Endothelial cell of umbilical vein (primary cell): ENCODE measurements around the gene KLF5. TPM values are rescaled to one million over a fixed set of nuclear protein-coding genes. Genes with fewer than 3 reads are reported as not detected.

Source experiments
- BruUV-seq: library from RNA; stranded (reverse); fragments of 400-500 nt; replicated peaks from 2 replicates; lab custom pipeline; 2021; lab: Mats Ljungman, UMichigan
- CTCF ChIA-PET: fragments of 300-600, 350-600 bp; sonication (Branson Sonifier 250); formaldehyde crosslinking; loops from one replicate; lab custom pipeline; 2021; ENCODE audit warnings: antibody characterized with exemption, inconsistent platforms; lab: Charles Lee
- POLR2A ChIA-PET: fragments of 300-600, 350-600 bp; sonication (Branson Sonifier 250); formaldehyde crosslinking; loops from one replicate; lab custom pipeline; 2021; ENCODE audit warnings: antibody characterized with exemption, inconsistent platforms; lab: Charles Lee
- DNase-seq: peaks from one replicate; pipeline ENCODE4 v3.0.0-alpha.2; 2011; ENCODE audit warnings: low read depth, low spot score
- FAIRE-seq: peaks from 2 replicates; lab custom pipeline; 2011; peaks lifted over from hg19 to GRCh38; lab: Jason Lieb, UNC
- H2AFZ ChIP-seq: 2 replicates; pipeline ENCODE4 v1.6.0; 2012; ENCODE audit warnings: low read depth, low read length, control low read depth, inconsistent platforms
- H3K27ac ChIP-seq: 2 replicates; pipeline ENCODE4 v1.5.1; 2011; ENCODE audit warnings: low read depth, mild to moderate bottlenecking, control low read depth, low read length, moderate library complexity; ENCODE audit not compliant: insufficient read depth
- H3K27me3 ChIP-seq, 2 experiments: 2 replicates each; pipeline versions ENCODE4 v1.6.0 to v1.6.1; 2011; ENCODE audit warnings: low read length in 2 of 2, mixed read lengths in 1 of 2; ENCODE audit not compliant: control insufficient read depth in 2 of 2, insufficient read depth in 2 of 2
- H3K36me3 ChIP-seq, 2 experiments: 2 replicates in 1 of 2; 3 replicates in 1 of 2; pipeline ENCODE4 v1.5.1; 2011; ENCODE audit warnings: low read length in 2 of 2, mild to moderate bottlenecking in 1 of 2, moderate library complexity in 1 of 2; ENCODE audit not compliant: control insufficient read depth in 2 of 2, insufficient read depth in 2 of 2; ENCODE audit errors: extremely low read depth in 1 of 2
- H3K4me1 ChIP-seq: 3 replicates; pipeline ENCODE4 v1.5.1; 2011; ENCODE audit warnings: mild to moderate bottlenecking, low read length; ENCODE audit not compliant: control insufficient read depth, insufficient read depth; ENCODE audit errors: extremely low read depth
- H3K4me2 ChIP-seq: 2 replicates; pipeline ENCODE4 v1.6.1; 2011; ENCODE audit warnings: low read length, control low read depth, mixed read lengths; ENCODE audit not compliant: insufficient read depth
- H3K4me3 ChIP-seq, 3 experiments: fragments of 200-600 bp in 1 of 3; sonication (generic), shearing (Covaris generic) in 1 of 3; replicated peaks in 1 of 3; 2 replicates each; pipeline ENCODE4 v1.5.1; 2011 to 2016; ENCODE audit warnings: control low read depth in 3 of 3, low read length in 3 of 3, mild to moderate bottlenecking in 2 of 3, inconsistent platforms in 1 of 3, low read depth in 1 of 3, moderate library complexity in 1 of 3; ENCODE audit not compliant: insufficient read depth in 1 of 3
- H3K79me2 ChIP-seq: 2 replicates; pipeline ENCODE4 v1.6.0; 2012; ENCODE audit warnings: low read length, inconsistent platforms; ENCODE audit not compliant: control insufficient read depth, insufficient read depth
- H3K9ac ChIP-seq: replicated peaks from 2 replicates; pipeline ENCODE3; 2011; ENCODE audit warnings: low read length, control low read depth; ENCODE audit not compliant: insufficient read depth; ENCODE audit errors: extremely low read depth
- H3K9me1 ChIP-seq: replicated peaks from 3 replicates; pipeline ENCODE4 v1.6.0; 2011; ENCODE audit warnings: mild to moderate bottlenecking, low read length; ENCODE audit not compliant: control insufficient read depth, insufficient read depth; ENCODE audit errors: extremely low read depth
- H3K9me3 ChIP-seq: replicated peaks from 2 replicates; pipeline ENCODE4 v1.5.1; 2012; ENCODE audit warnings: low read length, inconsistent platforms; ENCODE audit not compliant: control insufficient read depth, insufficient read depth
- H4K20me1 ChIP-seq: replicated peaks from 2 replicates; pipeline ENCODE3; 2011; ENCODE audit warnings: mild to moderate bottlenecking, low read length; ENCODE audit not compliant: control insufficient read depth, insufficient read depth; ENCODE audit errors: extremely low read depth
- CTCF ChIP-seq, 2 donors: IDR thresholded peaks; 1 replicate in 1 of 2; 2 replicates in 1 of 2; pipeline ENCODE4 v1.5.1; 2011; ENCODE audit warnings: low read length in 2 of 2, mild to moderate bottlenecking in 2 of 2, moderate library complexity in 2 of 2, control low read depth in 1 of 2, inconsistent platforms in 1 of 2, low read depth in 1 of 2; ENCODE audit not compliant: insufficient read depth in 1 of 2; ENCODE audit errors: extremely low read depth in 1 of 2
- EZH2 ChIP-seq: IDR thresholded peaks from 2 replicates; pipeline ENCODE4 v1.6.1; 2012; ENCODE audit warnings: borderline replicate concordance, low read depth, mild to moderate bottlenecking, moderate library complexity, low read length, inconsistent platforms; ENCODE audit not compliant: severe bottlenecking
- FOS ChIP-seq: IDR thresholded peaks from 2 replicates; pipeline ENCODE4 v1.6.1; 2011; ENCODE audit warnings: mild to moderate bottlenecking, low read length, moderate library complexity, borderline replicate concordance; ENCODE audit not compliant: insufficient read depth
- GATA2 ChIP-seq: IDR thresholded peaks from 2 replicates; pipeline ENCODE4 v1.7.0; 2011; ENCODE audit warnings: low read depth, mild to moderate bottlenecking, moderate library complexity, mixed read lengths, low read length; ENCODE audit not compliant: insufficient read length, insufficient read depth
- JUN ChIP-seq: IDR thresholded peaks from 2 replicates; pipeline ENCODE4 v1.6.1; 2011; ENCODE audit warnings: borderline replicate concordance, low read depth; ENCODE audit not compliant: insufficient read length, insufficient read depth
- MAX ChIP-seq: IDR thresholded peaks from 2 replicates; pipeline ENCODE4 v1.6.1; 2011; ENCODE audit not compliant: insufficient read depth, insufficient read length
- MYC ChIP-seq: IDR thresholded peaks from one replicate; pipeline ENCODE4 v1.6.1; 2011; ENCODE audit warnings: mild to moderate bottlenecking, low read depth, low read length
- POLR2A ChIP-seq: IDR thresholded peaks from 2 replicates; pipeline ENCODE4 v1.6.1; 2012; ENCODE audit warnings: low read depth, mild to moderate bottlenecking, control low read depth, low read length
- POLR2AphosphoS5 ChIP-seq: IDR thresholded peaks from 2 replicates; pipeline ENCODE4 v1.6.1; 2012; ENCODE audit warnings: low read depth, mild to moderate bottlenecking, control low read depth, low read length, moderate library complexity; ENCODE audit not compliant: insufficient read depth
- dilution Hi-C: fragments of 300-500 bp; cut with MboI; formaldehyde crosslinking; loops from one replicate; pipeline ENCODE4 v1.15.0; 2019; ENCODE audit warnings: low sequenced_read_pairs; ENCODE audit not compliant: extremely low pct_ligation_motif_present
- intact Hi-C: fragments of 100-400 bp; cut with micrococcal nuclease; formaldehyde crosslinking; loops from one replicate; pipeline ENCODE4 v1.10.0; 2022
- polyA plus RNA-seq, 4 experiments: library from polyadenylated mRNA; depleted of rRNA in 3 of 4; stranded (reverse) in 3 of 4; unstranded in 1 of 4; fragments of >200 nt; gene quantifications; 2 replicates each; pipeline versions ENCODE4 v1.2.1 to v1.2.3, GENCODE V29; 2011 to 2012; ENCODE audit warnings: missing spikeins in 1 of 4
- total RNA-seq: library from RNA; stranded (reverse); gene quantifications from 2 replicates; pipeline ENCODE4 v1.2.3, GENCODE V29; 2021

The KLF5 gene
- total and polyA plus RNA-seq, 2 donors (not counting 3 experiments of a cell fraction or from before 2014, with no cell fraction given) = 1.7 to 4.0 TPM

- BruUV-seq = no TSS peak
- TF ChIP-seq POLR2A (no peak), EZH2 (no peak), FOS (peak; percentile 95), JUN (peak; percentile 97), MAX (no peak), POLR2AphosphoS5 (peak; percentile 47), MYC (no peak), CTCF (IDR thresholded peaks at IDR 0.05; ENCODE audit: extremely low read depth in 1 of 2, insufficient read depth in 1 of 2, low read depth in 1 of 2, low read length in 2 of 2) (no peak), GATA2 (peak; percentile 86)
- dilution Hi-C loops = no loop called here
- DNase-seq (peak; percentile 79), FAIRE-seq (peak; percentile 95)
- H3K36me3 ChIP-seq = no peaks in the 10 kb centered on the region
- H3K9me1 ChIP-seq = no peaks in the 10 kb centered on the region
- POLR2A ChIA-PET = interaction anchor here (0.6 kb wide), 1 partner anchor 18 kb away, joined by 3 read pairs; no protein-coding TSS in a partner anchor
- no peak overlapping the region for H3K9ac ChIP-seq
- CTCF ChIA-PET = no interaction called here
- H3K27ac ChIP-seq = peak overlapping the region; percentile 48
- H3K79me2 ChIP-seq = no peaks in the 10 kb centered on the region
- peaks cover 10% of the 10 kb centered on the region for H3K4me1 ChIP-seq
- H2AFZ ChIP-seq = no peak overlapping the region
- intact Hi-C loops = loop anchor here (1.0 kb wide), 1 partner anchor 32 kb away; no protein-coding TSS in a partner anchor
- H3K27me3 ChIP-seq = no peaks in the 10 kb centered on the region
- H3K4me3 ChIP-seq = no peak overlapping the region
- peak overlapping the region; percentile 44 for H3K4me2 ChIP-seq
- no peaks in the 10 kb centered on the region for H4K20me1 ChIP-seq
- no peaks in the 10 kb centered on the region for H3K9me3 ChIP-seq
Observed at GRCh38 chr13:73090116-73090822, 31.5 kb downstream of the KLF5 start.
